Effector memory CD4-positive, alpha-beta T cell (primary cell): ENCODE measurements around the gene SLC22A23.

Experiments used
- DNase-seq, 3 donors: peaks; one replicate each; pipeline ENCODE4 v3.0.0-alpha.2; 2020
- H3K27ac ChIP-seq: 2 replicates; pipeline ENCODE4 v1.7.0; 2013; ENCODE audit warnings: mild to moderate bottlenecking, low read length, moderate library complexity; ENCODE audit not compliant: insufficient read depth, poor library complexity, severe bottlenecking
- H3K27me3 ChIP-seq: replicated peaks from 2 replicates; pipeline ENCODE4 v1.7.0; 2013; ENCODE audit warnings: mild to moderate bottlenecking, low read length; ENCODE audit not compliant: insufficient read depth, control insufficient read depth, poor library complexity, severe bottlenecking
- H3K36me3 ChIP-seq: 2 replicates; pipeline ENCODE4 v1.7.0; 2013; ENCODE audit warnings: mild to moderate bottlenecking, low read length, moderate library complexity; ENCODE audit not compliant: control insufficient read depth, insufficient read depth
- H3K4me1 ChIP-seq: 2 replicates; pipeline ENCODE4 v1.7.0; 2013; ENCODE audit warnings: low read length, mild to moderate bottlenecking; ENCODE audit not compliant: control insufficient read depth, insufficient read depth, poor library complexity, severe bottlenecking
- H3K4me3 ChIP-seq: 2 replicates; pipeline ENCODE4 v1.7.0; 2013; ENCODE audit warnings: low read length, low read depth, mild to moderate bottlenecking; ENCODE audit not compliant: insufficient read depth, poor library complexity, severe bottlenecking
- H3K9me3 ChIP-seq: 2 replicates; pipeline ENCODE4 v1.7.0; 2013; ENCODE audit warnings: mild to moderate bottlenecking, low read length, moderate library complexity; ENCODE audit not compliant: control insufficient read depth

The SLC22A23 gene

DNA sequence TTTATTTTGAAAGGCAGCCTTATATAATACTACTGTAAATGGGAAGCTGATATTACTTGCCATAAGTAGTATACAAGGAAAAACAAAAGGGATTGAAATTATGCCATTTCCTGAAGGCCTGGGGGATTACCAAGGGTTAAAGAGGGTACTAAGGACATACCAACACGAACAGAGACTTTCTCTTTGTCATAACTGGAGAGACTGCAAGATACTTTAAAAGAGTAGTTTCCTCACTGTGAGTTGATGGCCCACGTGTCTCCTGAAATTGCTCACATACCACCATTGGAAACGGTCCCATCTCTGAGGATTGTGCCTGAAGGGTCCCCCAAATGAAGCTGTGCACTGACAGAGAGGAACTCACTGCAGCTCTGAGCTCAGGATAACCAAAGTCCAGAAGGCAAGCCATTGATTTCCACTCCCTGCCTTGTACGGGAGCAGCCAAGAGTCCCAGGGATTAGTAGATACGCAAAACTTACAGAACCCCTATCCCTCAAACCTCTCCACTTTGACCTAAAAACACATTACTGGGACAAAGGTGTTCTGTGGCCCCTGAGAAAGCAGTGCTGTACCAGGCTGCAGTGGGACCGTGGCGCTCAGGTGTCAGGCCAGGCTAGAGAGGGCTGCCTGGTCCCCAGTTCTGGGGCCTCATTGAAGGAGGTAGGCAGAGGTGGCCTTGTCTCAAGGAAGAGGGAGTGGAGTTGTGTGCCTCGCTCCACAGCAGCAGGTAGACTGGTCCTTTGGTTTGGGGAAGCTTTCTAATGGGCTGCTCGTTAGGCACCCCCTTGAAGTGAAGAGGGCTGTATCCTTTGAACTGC lies 182.9 kb downstream of the SLC22A23 start:
- Histone ChIP-seq H3K27me3 (no peaks in the 10 kb centered on the region), H3K27ac (no peak overlapping the region), H3K4me3 (no peak overlapping the region), H3K4me1 (no peaks in the 10 kb centered on the region), H3K9me3 (no peaks in the 10 kb centered on the region), H3K36me3 (peaks cover 30% of the 10 kb centered on the region)
- DNase-seq = no peak

DNA sequence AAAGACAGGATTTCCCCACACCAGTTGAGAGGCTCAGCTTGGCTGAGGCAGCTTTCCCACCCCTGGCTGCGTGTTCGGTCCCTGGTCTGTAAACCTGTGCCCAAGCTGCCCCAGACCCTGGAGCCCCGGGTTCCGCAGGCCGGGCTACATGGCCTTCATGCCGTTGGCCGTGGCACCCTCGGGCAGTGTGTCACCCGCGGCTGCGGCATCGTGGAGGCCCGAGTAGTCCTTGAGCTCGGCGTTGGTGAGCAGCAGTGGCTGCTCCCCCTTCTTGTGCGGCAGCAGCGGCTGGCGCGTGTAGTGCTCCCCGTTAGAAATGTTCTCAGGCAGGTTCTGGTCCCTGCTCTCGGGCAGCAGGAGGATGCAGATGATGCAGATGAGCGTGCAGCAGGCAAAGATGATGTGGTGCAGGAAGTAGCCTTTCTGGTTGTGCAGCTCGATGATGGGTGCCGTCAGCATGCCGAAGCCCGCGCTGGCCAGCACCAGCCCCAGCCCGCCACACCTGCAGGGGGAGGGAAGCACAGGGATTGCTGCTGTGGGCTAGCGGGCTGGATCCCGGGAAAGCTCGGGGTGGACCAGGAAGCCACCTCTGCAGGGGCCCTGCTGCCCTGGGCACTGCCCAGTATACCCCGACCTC lies 183.8 kb downstream of the SLC22A23 start:
- H3K27me3 ChIP-seq = no peaks in the 10 kb centered on the region
- peaks cover 32% of the 10 kb centered on the region for H3K36me3 ChIP-seq
- H3K4me1 ChIP-seq = no peaks in the 10 kb centered on the region
- DNase-seq = no peak
- no peaks in the 10 kb centered on the region for H3K9me3 ChIP-seq
- no peak overlapping the region for H3K4me3 ChIP-seq
- H3K27ac ChIP-seq = no peak overlapping the region

DNA sequence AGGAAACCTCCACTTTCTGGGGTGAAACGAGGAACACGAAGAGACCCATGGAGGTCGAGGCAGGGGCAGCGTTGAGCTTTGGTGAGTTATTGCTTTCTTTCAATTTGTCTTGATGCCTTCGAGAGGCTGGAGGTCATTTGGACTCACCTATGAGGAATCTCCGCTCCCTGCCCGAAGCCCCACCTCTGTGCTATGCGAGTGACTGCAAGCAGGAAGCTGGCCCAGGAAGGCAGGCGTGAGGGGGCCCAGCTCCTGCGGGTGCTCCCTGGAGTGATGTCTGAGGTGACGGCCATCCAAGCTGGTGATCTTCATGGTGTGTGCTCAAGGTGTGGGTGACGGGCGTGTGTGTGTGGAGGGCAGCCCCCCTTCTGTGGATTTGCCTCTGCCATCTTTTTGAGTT lies 185.1 kb downstream of the SLC22A23 start:
- no peak overlapping the region for H3K4me3 ChIP-seq
- no peaks in the 10 kb centered on the region for H3K4me1 ChIP-seq
- peaks cover 32% of the 10 kb centered on the region for H3K36me3 ChIP-seq
- no peaks in the 10 kb centered on the region for H3K27me3 ChIP-seq
- no peak overlapping the region for H3K27ac ChIP-seq
- no peaks in the 10 kb centered on the region for H3K9me3 ChIP-seq
- DNase-seq = no peak

DNA sequence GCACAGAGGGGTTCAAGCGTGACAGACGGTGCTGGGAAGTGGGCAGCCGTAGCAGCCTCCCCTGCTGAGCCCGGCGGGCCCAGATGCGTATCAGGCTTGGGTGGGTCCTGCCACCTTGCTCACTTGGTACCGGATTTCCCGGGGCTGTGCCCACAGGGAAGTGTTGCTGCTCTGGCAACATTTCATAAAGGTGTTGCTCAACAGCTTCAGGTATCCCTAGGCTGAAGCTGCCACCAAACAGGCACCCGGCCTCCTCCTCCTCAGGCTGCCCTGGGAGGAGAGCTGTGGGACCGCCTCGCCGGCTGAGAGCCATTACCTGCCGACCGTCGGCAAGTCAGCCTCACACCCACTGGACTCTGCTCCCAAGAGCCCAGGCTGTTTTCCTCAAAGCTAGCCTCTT lies 186.6 kb downstream of the SLC22A23 start:
- no peak for DNase-seq
- Histone ChIP-seq H3K4me1 (no peaks in the 10 kb centered on the region), H3K27ac (no peak overlapping the region), H3K36me3 (peaks cover 35% of the 10 kb centered on the region), H3K27me3 (no peaks in the 10 kb centered on the region), H3K9me3 (no peaks in the 10 kb centered on the region), H3K4me3 (no peak overlapping the region)

DNA sequence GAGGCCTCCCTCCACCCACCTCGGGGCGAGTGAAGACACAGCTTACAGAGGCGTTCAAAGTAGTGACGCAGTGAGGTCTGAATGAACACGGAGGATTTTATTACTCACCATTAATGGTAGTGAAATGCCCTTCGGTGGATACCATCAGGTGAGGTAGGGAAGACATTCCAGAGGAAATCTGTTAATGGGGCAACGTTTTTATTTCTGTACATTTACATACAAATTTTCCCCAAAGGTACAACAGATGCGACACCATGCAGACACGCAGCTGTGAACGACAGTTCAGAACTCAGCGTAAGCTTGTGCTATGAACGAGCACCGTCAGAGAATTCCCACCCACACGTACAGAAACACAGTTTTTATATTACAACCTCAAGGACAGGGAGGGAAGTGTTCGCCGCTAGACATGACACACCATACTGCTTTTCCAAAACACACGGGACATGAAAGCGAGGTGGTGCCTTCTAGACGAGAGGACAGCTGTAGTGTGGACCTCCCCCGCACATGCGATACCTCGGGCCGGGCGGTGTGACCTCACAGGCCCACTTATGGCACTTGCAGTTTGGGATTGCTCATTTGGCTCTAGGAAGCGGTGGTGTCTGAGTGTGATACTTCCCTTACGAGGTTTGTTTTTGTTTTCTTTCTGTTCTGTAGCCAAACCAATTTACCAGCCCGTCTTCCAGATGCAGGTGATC lies 187.4 kb downstream of the SLC22A23 start:
- no peaks in the 10 kb centered on the region for H3K4me1 ChIP-seq
- no peak overlapping the region for H3K27ac ChIP-seq
- no peak overlapping the region for H3K4me3 ChIP-seq
- DNase-seq = peak in 1 of 3 donors; percentile 6
- H3K27me3 ChIP-seq = no peaks in the 10 kb centered on the region
- H3K36me3 ChIP-seq = peaks cover 40% of the 10 kb centered on the region
- H3K9me3 ChIP-seq = no peaks in the 10 kb centered on the region

DNA sequence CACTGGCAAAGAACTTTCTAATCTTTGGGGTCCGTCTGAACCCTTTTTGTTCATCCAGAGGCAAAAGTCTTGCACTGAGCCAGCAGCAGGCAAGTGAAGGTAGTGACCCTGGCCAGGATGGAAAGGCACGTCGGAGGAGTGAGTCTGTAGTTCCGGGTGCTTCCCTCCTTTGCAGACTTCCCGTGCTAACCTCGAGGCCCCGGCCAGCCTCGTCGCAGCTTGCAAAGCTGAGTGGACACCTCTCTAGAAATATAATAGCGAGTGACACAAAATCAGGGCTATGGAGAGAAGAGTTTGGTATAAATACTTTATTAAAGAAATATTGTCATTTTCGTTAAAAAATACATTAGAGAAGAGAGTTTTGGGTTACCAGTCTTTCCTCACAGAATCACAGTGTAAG lies 188.2 kb downstream of the SLC22A23 start:
- H3K9me3 ChIP-seq = no peaks in the 10 kb centered on the region
- peaks cover 47% of the 10 kb centered on the region for H3K36me3 ChIP-seq
- no peaks in the 10 kb centered on the region for H3K27me3 ChIP-seq
- no peak for DNase-seq
- H3K4me3 ChIP-seq = no peak overlapping the region
- no peak overlapping the region for H3K27ac ChIP-seq
- no peaks in the 10 kb centered on the region for H3K4me1 ChIP-seq

DNA sequence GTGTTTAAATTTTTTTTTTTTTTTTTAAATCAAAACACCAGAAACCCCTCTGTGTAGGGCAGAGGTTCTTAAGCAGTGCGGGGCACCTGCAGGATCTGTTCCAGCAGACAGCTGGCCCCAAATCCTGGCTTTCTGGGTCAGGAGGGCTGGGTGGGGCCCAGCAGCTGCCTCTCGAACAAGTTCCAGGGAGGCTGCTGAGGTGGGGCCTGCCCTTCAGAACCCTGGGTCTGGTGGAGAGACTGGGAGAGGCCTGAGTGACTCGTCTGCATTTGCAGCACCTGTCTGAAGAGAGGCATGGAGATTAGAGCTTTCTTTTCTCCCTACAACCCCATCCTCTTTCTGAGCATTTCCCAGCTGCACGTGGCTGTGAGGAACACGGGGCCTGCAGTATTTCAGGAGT lies 189.7 kb downstream of the SLC22A23 start:
- Histone ChIP-seq H3K4me3 (no peak overlapping the region), H3K9me3 (no peaks in the 10 kb centered on the region), H3K27me3 (no peaks in the 10 kb centered on the region), H3K27ac (no peak overlapping the region), H3K36me3 (peaks cover 48% of the 10 kb centered on the region), H3K4me1 (no peaks in the 10 kb centered on the region)
- DNase-seq = no peak

DNA sequence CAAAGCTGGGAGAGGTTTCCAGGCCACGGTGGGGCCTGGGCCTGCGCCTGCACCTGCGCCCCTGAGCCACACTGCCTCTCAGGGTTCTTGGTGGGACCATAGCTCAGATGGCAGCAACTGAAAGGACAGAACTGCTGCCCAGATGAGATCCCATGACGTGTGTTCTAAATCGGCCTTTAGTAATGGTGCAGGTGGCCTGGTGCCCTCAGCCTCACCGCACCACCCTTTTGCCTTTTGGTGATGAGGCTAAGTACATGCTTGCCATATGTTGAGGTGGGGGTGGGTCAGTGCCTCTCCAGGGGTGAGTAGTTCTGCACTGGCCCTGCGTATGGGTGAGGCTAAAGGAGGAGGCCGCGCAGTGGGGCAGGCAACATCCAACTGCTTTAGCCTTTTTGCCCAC lies 190.7 kb downstream of the SLC22A23 start:
- Histone ChIP-seq H3K27me3 (no peaks in the 10 kb centered on the region), H3K9me3 (no peaks in the 10 kb centered on the region), H3K27ac (no peak overlapping the region), H3K36me3 (peaks cover 40% of the 10 kb centered on the region), H3K4me3 (no peak overlapping the region), H3K4me1 (peaks cover 9% of the 10 kb centered on the region)
- no peak for DNase-seq

DNA sequence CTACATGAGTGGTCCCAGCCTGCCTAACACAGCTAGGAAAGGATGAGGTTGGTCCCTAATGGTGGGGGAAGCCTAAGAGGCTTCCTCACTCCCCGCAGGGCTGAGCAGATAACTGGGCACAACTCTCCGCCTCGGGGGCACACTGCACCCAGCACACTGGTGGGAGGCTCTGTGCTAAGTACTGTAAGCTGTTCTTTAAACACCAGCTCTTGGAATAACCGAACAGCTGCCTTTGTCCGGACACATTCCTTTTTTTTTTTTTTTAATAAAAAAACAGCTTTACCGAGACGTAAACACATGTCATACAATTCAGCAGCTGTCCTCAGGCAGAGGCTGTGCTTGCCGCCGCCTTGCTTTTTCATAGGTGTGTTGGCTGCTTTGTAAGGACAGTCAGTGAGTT lies 191.2 kb downstream of the SLC22A23 start:
- no peak overlapping the region for H3K4me3 ChIP-seq
- H3K36me3 ChIP-seq = peaks cover 35% of the 10 kb centered on the region
- DNase-seq = no peak
- H3K9me3 ChIP-seq = no peaks in the 10 kb centered on the region
- H3K4me1 ChIP-seq = peaks cover 14% of the 10 kb centered on the region
- no peaks in the 10 kb centered on the region for H3K27me3 ChIP-seq
- no peak overlapping the region for H3K27ac ChIP-seq

DNA sequence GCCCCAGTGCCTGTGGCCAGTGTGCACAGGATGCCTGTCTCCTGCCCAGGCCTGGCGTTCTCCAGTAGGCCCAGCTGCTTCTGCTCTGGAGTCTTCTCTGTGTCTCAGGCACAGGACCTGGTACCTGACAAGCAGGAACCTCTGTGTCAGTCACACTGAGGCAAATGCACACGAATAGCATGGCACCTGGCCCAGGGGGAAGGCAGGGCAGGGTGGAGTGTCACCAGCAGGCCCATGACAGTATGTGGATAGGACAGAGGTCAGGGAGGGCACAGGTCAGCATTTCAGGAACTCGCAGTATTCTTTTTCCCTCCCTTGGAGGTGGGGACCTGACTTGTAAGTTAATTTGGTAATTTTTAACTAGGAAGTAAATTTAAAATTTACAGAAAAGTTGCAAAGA lies 192.5 kb downstream of the SLC22A23 start:
- no peak overlapping the region for H3K4me3 ChIP-seq
- H3K36me3 ChIP-seq = peaks cover 27% of the 10 kb centered on the region

More for the DNA sequence above, 192.5 kb downstream of the SLC22A23 start:
- peaks cover 18% of the 10 kb centered on the region for H3K4me1 ChIP-seq
- DNase-seq = no peak
- no peaks in the 10 kb centered on the region for H3K27me3 ChIP-seq
- no peak overlapping the region for H3K27ac ChIP-seq
- H3K9me3 ChIP-seq = no peaks in the 10 kb centered on the region
